ENCODE data around the gene MFSD2A.

The MFSD2A gene

DNA sequence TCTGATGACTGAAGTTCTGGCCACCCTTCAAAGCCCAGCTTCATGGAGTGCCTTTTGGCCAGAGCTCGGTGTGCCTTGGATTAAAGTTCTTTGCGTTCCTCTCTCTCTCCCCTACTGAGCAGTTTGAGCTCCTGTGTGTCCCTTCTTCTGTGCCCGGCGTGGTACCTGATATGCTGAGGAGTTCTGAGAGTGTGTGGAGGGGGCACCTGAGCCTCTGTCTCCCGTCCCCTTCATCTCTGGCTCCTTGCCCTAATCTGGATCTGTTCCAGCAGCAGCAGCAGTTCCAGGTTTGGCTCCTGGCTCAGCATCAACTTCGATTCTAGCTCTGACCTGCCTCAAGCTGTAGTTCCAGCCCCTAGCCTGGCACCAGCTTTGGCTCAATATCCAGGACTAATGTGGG lies 28.1 kb upstream of the MFSD2A start:
- H3K4me1 ChIP-seq (ENCODE audit: control insufficient read depth, insufficient read depth, low read length): no peaks in the 10 kb centered on the region
- no peaks in the 10 kb centered on the region for H3K36me3 ChIP-seq (ENCODE audit: control insufficient read depth, insufficient read depth, low read length)
- H3K27me3 ChIP-seq (ENCODE audit: control insufficient read depth, insufficient read depth, low read length): no peaks in the 10 kb centered on the region
- H3K4me3 ChIP-seq (ENCODE audit: low read length): no peak overlapping the region
- no peak overlapping the region for H3K27ac ChIP-seq (ENCODE audit: low read depth, low read length)
- no peak overlapping the region for H3K9ac ChIP-seq (ENCODE audit: low read length)

GRCh38 chr1:39927538-39927937 lies 27.4 kb upstream of the MFSD2A start:
- no peak overlapping the region for H3K27ac ChIP-seq (ENCODE audit: low read depth, low read length)
- H3K9ac ChIP-seq (ENCODE audit: low read length): no peak overlapping the region
- no peaks in the 10 kb centered on the region for H3K4me1 ChIP-seq (ENCODE audit: control insufficient read depth, insufficient read depth, low read length)

DNA sequence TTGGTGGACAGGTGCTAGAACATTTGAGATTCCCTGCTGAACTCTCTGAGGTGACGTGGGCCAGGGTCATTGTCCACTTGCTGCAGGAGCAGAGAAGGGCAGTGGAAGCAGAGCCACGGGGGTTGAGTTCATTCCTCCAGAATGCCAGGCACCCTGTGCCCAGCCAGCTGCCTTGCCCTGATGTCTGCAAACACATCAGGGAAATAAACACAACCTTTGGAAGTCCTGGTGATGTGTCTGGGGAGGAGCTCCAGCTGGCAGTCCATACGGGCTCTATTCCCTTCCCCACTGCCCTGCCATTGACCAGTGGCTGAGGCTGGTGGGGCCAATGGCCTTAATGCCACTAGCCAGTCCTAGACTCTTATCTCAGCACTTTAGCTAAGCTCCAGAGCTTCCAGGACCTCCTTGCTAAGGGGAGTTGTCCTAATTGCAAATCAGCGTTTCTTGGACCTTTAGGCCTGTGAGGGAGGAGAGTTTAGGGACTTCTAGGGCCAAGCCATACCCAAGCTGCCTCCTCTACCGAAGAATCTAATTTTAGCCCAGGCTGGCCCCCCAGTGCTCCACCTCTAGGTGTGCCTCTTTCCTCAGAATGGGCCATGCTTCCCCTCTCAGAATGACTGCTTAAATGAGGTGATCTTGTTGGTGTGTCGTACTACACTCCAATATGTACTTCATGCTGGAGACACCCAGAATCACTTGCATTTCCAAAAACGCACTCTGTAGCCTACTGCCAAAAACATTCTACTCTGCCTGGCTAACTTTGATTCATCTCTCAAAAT lies 25.9 kb upstream of the MFSD2A start:
- Histone ChIP-seq H3K36me3 (ENCODE audit: control insufficient read depth, insufficient read depth, low read length) (no peaks in the 10 kb centered on the region), H3K9ac (ENCODE audit: low read length) (no peak overlapping the region), H3K4me1 (ENCODE audit: control insufficient read depth, insufficient read depth, low read length) (no peaks in the 10 kb centered on the region), H3K27me3 (ENCODE audit: control insufficient read depth, insufficient read depth, low read length) (no peaks in the 10 kb centered on the region), H3K4me3 (ENCODE audit: low read length) (no peak overlapping the region), H3K27ac (ENCODE audit: low read depth, low read length) (no peak overlapping the region)

More at GRCh38 chr1:39927538-39927937, 27.4 kb upstream of the MFSD2A start:
- Histone ChIP-seq H3K36me3 (ENCODE audit: control insufficient read depth, insufficient read depth, low read length) (no peaks in the 10 kb centered on the region), H3K27me3 (ENCODE audit: control insufficient read depth, insufficient read depth, low read length) (no peaks in the 10 kb centered on the region), H3K4me3 (ENCODE audit: low read length) (no peak overlapping the region)

DNA sequence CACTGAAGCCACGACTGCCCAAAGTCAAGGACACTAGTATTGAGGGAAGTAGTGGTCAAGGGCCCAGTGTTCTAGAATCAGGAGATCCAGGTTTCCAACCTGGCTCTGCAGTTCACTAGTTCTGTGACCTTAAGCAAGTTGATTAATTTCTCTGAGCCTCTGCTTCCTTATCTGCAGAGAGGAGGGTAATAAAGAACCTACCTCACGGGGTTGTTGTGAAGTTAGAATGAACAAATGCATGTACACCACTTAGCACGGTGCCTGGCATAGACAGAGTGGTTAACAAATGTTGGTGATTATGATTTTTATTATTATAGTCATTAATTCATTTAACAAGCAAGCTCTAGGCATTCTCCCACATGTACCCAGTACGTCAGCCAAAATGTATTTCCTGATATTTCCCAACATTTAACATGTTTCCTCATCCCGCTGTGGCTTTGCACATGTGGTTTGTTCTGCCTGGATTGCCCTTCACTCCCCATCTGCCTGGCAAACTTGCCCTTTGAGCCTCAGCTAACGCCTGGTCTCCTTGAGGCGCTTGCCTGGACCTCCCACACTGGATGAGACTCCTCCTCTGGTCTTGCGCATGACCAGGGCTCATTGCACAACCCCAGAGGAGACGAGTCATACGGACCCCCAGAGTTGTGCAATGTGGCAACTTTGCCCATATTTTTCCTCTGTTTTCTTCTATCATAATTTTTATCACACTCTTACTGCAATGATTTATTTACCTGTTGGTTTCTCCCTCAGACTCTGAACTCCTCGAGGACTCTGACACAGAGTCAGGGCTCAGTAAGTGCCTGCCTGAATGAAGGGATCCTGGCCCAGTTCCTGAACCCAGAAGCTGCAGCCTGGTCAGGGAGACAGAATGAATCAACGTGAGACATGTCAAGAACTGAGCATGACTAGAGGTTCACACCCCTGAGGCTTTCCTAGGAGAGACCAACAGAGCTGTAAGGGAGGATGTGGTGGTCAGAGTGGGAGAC lies 20.7 kb upstream of the MFSD2A start:
- peak overlapping the region; percentile 3 for H3K9ac ChIP-seq (ENCODE audit: low read length)
- H3K36me3 ChIP-seq (ENCODE audit: control insufficient read depth, insufficient read depth, low read length): no peaks in the 10 kb centered on the region
- peak overlapping the region; percentile 22 for H3K4me3 ChIP-seq (ENCODE audit: low read length)
- no peaks in the 10 kb centered on the region for H3K27me3 ChIP-seq (ENCODE audit: control insufficient read depth, insufficient read depth, low read length)
- H3K27ac ChIP-seq (ENCODE audit: low read depth, low read length): no peak overlapping the region
- no peaks in the 10 kb centered on the region for H3K4me1 ChIP-seq (ENCODE audit: control insufficient read depth, insufficient read depth, low read length)

DNA sequence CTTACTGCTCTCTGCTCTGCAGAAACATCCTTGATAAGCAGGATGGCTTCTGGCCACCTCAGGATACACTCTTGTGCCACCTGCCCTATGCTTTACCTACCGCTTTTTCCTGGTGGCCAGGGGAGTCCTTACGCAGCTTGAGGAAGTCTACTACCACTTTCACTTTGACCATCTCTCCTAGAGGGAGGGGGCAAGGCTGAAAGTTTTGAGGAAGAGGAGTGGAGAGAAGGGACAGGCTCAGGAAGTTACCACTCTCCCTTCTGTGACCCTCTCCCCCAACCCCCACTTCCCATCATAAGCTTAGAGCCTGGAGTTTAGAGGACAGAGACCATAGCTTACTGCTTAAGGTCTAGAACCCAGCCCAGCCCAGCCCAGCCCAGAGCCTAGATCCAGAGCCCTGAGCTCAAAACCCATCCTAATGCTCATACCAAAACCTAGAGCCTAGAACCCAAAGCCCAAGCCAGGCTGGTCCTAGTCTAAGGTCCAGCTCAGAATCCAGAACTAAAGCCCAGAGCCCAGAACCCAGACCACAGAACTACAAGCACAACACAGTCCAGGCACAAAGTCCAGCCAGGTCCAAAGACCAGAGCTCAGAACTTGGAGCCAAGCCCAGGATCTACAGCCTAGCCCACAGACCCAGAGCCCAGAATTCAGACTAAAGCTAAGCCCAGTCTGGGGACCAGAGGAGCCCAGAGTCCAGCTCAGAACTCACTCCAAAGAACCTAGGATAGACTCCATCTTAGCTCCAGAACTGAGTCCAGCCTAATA lies 18.0 kb upstream of the MFSD2A start:
- H3K27ac ChIP-seq (ENCODE audit: low read depth, low read length): no peak overlapping the region
- no peaks in the 10 kb centered on the region for H3K36me3 ChIP-seq (ENCODE audit: control insufficient read depth, insufficient read depth, low read length)
- H3K9ac ChIP-seq (ENCODE audit: low read length): no peak overlapping the region
- no peaks in the 10 kb centered on the region for H3K27me3 ChIP-seq (ENCODE audit: control insufficient read depth, insufficient read depth, low read length)
- H3K4me1 ChIP-seq (ENCODE audit: control insufficient read depth, insufficient read depth, low read length): no peaks in the 10 kb centered on the region
- H3K4me3 ChIP-seq (ENCODE audit: low read length): no peak overlapping the region

DNA sequence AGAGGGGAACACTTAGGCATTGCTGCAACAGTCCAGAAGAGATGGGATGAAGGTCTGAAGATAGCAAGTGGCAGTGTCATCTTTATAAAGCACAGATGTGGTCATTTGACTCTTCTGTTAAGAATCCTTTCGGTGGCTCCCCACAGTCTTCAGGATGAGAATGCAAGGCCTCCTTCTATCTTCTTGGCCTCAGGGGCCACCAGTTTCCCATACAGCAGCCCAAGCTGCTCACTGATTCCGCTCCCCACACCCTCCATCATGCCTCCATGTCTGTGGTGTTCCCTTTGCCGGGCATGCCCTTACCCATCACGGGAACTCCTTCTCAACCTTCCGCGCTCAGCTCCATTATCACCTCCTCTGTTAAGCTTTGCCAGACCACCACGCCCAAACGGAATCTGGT lies 16.1 kb upstream of the MFSD2A start:
- Histone ChIP-seq H3K36me3 (ENCODE audit: control insufficient read depth, insufficient read depth, low read length) (no peaks in the 10 kb centered on the region), H3K27ac (ENCODE audit: low read depth, low read length) (no peak overlapping the region), H3K4me3 (ENCODE audit: low read length) (no peak overlapping the region), H3K27me3 (ENCODE audit: control insufficient read depth, insufficient read depth, low read length) (no peaks in the 10 kb centered on the region), H3K4me1 (ENCODE audit: control insufficient read depth, insufficient read depth, low read length) (no peaks in the 10 kb centered on the region), H3K9ac (ENCODE audit: low read length) (no peak overlapping the region)

GRCh38 chr1:39940253-39940652 lies 14.7 kb upstream of the MFSD2A start:
- Histone ChIP-seq H3K27ac (ENCODE audit: low read depth, low read length) (no peak overlapping the region), H3K27me3 (ENCODE audit: control insufficient read depth, insufficient read depth, low read length) (no peaks in the 10 kb centered on the region), H3K4me1 (ENCODE audit: control insufficient read depth, insufficient read depth, low read length) (no peaks in the 10 kb centered on the region), H3K9ac (ENCODE audit: low read length) (no peak overlapping the region), H3K36me3 (ENCODE audit: control insufficient read depth, insufficient read depth, low read length) (no peaks in the 10 kb centered on the region), H3K4me3 (ENCODE audit: low read length) (no peak overlapping the region)

DNA sequence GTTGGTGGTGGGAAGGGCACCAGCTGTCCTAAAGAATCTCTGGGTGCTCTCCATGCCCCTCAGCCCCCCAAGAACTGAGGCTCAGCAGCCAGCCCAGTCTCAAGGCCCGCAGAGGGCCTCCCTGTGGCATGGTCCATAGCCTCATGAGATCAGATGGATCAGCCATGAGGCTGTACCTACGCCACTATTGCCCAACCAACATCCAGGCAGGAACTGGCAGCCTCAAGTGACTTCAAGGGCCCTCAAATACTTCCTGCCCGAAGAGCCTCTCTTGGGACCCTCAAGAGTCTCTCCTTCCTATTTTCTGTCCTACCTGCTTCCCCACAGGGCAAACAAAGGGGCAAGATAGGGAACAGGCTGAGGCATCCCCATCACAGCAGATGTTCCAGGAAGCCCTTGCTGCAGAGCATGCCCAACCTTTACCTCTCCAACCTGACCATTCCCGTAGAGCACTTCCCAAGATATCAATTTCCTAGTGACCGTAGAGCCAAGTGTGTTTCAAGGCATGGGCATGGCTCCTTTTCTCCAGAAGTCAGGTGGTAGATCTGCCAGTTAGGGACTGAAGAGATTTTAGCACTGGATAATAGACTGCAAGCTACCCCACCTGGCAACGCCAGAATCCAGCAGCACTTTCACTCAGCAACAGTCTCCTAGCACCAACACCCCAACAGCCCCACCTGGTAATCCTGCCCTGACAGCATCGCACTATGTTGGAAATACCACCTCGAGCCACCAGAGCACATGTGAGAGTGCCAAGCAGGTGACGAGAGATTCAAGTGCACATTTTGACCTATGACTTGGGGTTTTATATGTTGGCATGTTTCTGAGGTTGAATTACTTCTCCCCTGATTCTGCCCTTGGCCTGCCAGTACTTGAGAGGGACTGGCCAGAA lies 13.7 kb upstream of the MFSD2A start:
- H3K9ac ChIP-seq (ENCODE audit: low read length): no peak overlapping the region
- H3K4me3 ChIP-seq (ENCODE audit: low read length): no peak overlapping the region
- no peak overlapping the region for H3K27ac ChIP-seq (ENCODE audit: low read depth, low read length)
- no peaks in the 10 kb centered on the region for H3K4me1 ChIP-seq (ENCODE audit: control insufficient read depth, insufficient read depth, low read length)
- H3K36me3 ChIP-seq (ENCODE audit: control insufficient read depth, insufficient read depth, low read length): no peaks in the 10 kb centered on the region
- H3K27me3 ChIP-seq (ENCODE audit: control insufficient read depth, insufficient read depth, low read length): no peaks in the 10 kb centered on the region

DNA sequence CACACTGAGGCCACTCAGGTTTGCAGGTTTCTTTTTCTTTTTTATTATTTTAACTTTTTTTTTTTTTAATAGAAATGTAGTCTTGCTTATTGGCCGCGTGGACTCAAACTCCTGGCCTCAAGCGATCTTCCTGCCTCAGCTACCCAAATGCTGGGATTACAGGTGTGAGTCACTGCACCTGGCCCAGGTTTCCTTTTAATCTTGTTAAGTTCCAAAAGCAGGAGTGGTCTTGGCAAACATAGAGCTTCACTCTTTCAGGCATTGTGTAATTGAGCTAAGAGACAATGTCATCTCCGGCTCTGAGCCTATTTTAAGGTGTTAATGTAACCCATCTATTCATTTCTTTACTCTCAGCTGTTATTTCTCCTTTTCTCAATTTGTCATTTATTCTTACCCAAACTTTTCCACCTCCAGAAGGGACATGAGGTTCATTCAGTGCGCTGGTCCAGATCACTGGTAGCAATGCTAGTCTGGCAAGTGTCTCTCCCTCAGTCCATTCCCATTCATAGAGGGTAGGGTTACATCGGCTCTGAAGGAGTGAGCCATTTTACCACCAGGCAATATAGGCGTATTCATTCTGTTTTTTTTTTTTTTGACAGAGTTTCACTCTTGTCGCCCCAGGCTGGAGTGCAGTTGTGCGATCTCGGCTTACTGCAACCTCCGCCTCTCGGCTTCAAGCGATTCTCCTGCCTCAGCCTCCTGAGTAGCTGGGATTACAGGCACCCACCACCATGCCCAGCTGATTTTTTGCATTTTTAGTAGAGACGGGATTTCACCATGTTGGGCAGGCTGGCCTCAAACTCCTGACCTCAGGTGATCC lies 11.3 kb upstream of the MFSD2A start:
- Histone ChIP-seq H3K4me3 (ENCODE audit: low read length) (no peak overlapping the region), H3K36me3 (ENCODE audit: control insufficient read depth, insufficient read depth, low read length) (no peaks in the 10 kb centered on the region), H3K4me1 (ENCODE audit: control insufficient read depth, insufficient read depth, low read length) (no peaks in the 10 kb centered on the region), H3K27me3 (ENCODE audit: control insufficient read depth, insufficient read depth, low read length) (no peaks in the 10 kb centered on the region), H3K9ac (ENCODE audit: low read length) (no peak overlapping the region), H3K27ac (ENCODE audit: low read depth, low read length) (no peak overlapping the region)

GRCh38 chr1:39944410-39945112 lies 10.4 kb upstream of the MFSD2A start:
- Histone ChIP-seq H3K4me1 (ENCODE audit: control insufficient read depth, insufficient read depth, low read length) (no peaks in the 10 kb centered on the region), H3K27me3 (ENCODE audit: control insufficient read depth, insufficient read depth, low read length) (no peaks in the 10 kb centered on the region), H3K27ac (ENCODE audit: low read depth, low read length) (no peak overlapping the region), H3K36me3 (ENCODE audit: control insufficient read depth, insufficient read depth, low read length) (no peaks in the 10 kb centered on the region), H3K9ac (ENCODE audit: low read length) (no peak overlapping the region), H3K4me3 (ENCODE audit: low read length) (no peak overlapping the region)

All from rectal smooth muscle tissue (tissue), 1 donor.